ENCODE results near the gene BPIFB2.
"Not testable (repeated sequence)": the region's sequence is repeated elsewhere in the genome, so short reads cannot be mapped to it uniquely, and the experiment has no call there.

BPIFB2 gene

GRCh38 chr20:33045129-33045721 lies 37.7 kb downstream of the BPIFB2 start:
- DNase-seq, result not testable (repeated sequence)

DNA sequence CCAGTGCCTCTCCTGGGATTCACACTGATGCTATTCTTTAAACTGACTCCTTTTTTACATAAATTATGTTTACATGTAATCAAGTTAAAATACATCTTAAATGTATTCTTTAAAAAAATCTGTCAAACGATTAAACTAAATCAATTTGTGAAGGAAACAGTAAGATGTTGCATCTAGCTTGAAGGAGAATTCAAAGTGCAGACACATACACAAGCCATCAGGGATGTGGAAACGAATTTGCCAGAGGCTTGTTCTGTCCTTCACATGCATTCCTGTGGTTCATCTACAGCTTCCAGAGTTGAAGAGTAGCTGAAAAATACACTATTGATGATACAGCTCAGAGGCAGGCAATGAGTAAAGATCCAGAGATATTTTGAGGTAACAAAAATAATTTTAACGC lies 38.9 kb downstream of the BPIFB2 start:
- no peak for DNase-seq

- no peak for DNase-seq
Measured at GRCh38 chr20:33051333-33051732, 43.8 kb downstream of the BPIFB2 start.

GRCh38 chr20:33053291-33054106 lies 46.0 kb downstream of the BPIFB2 start, which contains the start of gene BPIFB3:
BPIFB3 (plus strand) TSS chr20:33053903; CDS start chr20:33055436, 1,533 bp downstream.
- DNase-seq, result no peak

GRCh38 chr20:33054381-33054780 lies 46.9 kb downstream of the BPIFB2 start:
- no peak for DNase-seq

- no peak for DNase-seq
Measured at GRCh38 chr20:33054791-33055190, 47.3 kb downstream of the BPIFB2 start.

- no peak for DNase-seq
Measured at GRCh38 chr20:33059136-33059535, 51.6 kb downstream of the BPIFB2 start.

GRCh38 chr20:33059741-33060390 lies 52.4 kb downstream of the BPIFB2 start:
- no peak for DNase-seq

DNA sequence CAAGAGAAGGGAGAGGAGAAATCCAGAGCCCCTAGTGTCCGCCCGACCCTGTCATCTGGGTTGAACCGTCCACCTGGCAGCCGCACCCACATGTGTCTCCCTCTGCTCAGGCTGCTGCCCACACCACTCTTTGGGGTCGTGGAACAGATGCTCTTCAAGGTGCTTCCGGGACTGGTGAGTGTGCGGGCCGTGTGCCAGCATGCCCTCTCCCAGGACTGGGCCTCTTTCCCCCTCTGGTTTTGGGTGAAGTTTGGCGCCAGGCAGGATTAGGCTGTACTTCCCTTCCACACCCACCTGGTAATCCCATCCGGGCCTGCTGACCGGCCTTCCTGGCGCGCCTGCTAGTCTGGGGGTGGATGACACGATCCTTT lies 54.1 kb downstream of the BPIFB2 start:
- DNase-seq, result no peak

DNA sequence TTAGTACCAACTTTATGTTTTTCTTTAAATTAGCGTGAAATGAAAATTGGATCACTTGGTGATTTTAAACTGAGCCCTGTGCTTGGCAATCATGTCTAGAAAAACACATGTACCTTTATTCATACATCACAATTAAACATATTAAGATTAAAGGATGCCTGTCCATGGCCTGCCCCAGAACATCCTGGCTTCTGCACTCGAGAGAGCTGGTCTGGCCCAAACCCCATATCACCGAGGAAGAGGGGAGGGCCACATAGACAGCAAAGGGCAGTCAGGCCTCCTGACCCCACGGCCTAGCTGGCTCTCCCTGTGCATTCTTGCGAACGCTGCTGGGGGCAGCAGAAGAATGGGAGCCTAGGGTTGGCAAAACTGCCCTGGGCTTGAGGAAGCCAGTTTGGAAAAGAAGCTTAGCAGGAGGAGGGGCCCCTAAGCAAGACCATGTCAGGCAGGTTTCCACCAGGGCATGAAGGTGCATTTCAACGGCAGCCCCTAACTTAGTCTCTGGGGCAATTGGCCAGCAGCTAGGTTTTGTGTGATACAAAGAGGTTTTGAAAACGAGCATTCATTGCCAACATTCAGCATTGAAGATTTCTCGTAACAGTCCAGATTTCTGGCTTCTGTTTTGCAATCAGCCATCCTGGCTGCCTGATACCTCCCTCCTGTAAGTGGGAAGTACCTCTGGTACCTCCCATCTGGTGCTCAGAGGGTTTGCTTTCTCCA lies 54.8 kb downstream of the BPIFB2 start:
- no peak for DNase-seq

- no peak for DNase-seq
Measured at GRCh38 chr20:33062825-33063149, 55.3 kb downstream of the BPIFB2 start.

DNA sequence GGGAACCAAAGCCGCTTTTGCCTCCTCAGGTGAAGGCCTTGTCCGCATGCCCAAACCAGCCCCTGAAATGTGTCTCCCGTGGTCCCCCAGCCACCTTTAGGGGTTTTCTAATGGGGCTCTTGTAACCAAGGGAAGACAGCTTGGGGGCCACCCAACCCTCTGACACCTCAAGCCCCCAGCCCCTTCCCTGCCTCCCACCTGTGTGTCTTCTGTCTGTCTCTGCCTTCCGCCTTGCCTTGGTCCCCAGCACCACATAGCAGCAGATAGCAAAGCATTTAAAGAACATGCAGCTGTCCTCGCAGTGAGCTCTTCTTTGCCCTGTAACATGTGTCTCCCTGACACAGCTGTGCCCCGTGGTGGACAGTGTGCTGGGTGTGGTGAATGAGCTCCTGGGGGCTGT lies 55.8 kb downstream of the BPIFB2 start:
- no peak for DNase-seq

DNA sequence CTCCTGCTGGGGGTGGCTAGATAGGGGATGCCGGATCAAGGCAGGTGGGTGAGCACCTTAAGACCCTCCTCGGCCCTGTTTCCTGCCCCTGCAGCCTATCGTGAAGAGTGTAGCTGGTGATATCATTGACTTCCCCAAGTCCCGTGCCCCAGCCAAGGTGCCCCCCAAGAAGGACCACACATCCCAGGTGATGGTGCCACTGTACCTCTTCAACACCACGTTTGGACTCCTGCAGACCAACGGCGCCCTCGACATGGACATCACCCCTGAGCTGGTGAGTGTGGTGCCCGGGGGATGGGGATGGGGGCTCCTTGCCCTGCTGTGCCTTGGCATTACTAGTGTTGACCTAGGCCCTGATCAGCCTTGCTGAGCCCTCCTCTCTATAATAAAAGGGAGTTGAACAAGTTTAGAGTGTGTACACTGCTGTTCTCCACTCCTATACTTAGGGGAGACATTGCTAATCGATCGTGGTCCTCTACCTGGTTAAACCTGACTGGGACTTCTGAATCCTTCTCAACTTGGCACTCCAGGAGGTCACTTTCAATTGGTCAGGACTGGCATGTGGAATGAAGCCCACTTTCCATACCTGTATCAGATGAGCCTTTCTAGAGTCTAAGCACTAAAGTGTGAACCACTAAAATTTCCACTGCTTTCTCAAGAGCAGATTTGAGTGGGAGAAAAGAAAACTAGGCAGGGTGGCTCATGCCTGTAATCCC lies 57.2 kb downstream of the BPIFB2 start:
- no peak for DNase-seq

DNA sequence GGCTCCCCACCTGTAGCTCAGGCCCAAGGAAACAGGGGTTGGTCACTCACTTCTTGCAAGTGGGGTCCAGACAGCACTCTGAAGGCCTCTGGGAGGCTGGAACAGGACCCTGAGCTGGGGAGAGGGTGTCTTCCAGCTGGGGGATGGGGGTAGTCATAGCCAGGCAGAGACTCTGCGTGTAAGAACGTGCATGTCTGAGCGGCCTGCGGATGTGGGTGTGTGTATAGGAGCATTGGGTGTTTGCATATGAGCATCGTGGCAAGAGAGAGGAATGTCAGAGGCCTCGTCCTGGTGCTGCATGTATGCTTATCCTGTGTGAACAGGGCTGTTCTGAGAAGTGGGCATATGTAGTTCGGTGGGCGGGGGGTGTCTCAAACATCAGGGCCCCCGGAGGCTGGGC lies 58.3 kb downstream of the BPIFB2 start:
- DNase-seq, result no peak

DNA sequence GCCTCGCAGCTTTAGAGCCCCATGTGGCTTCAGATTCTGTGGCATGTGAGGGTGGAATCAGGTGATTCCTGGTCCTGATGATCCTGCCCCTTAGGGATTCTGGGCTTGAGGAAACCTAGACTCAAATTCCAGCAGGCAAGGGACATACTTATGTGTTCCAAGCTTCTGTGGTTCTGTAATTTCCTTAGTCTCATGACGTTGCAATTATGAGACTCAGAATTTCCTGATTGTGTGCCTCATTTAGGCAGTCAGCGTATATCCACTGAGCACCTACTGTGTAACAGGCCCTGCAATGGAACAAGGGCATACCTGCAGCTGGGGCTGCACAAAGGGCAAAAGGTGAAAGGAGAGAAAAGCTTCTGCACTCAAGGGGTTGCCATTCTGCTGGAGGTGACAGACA lies 60.3 kb downstream of the BPIFB2 start:
- no peak for DNase-seq

DNA sequence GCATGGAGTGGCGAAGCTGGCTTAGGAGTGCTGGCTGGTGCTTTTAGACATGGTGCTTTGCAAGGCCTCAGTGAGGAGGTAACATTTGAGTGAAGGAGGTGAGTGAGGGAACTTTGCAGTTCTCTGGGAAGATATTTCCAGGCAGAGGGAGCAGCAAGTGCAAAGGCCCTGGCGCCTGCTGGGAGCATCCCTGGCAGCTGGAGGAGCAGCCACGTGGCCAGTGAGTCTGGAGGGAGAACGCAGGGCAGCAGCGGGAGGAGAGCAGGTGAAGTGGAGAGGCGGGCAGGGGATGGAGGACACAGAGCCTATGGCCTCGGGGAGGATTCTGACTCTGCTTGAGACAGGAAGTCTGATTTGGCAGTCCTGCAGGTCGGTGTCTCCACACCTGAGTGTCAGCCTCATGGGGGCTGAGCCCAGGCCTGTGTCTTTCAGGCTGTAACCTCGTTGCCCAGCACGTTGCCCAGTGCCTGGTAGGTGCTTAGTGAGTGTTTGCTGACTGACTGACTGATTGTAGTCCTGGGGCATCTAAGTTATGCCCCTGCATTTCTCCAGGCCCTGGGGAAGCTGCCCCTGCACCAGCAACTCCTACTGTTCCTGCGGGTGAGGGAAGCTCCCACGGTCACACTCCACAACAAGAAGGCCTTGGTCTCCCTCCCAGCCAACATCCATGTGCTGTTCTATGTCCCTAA lies 60.9 kb downstream of the BPIFB2 start:
- no peak for DNase-seq

- DNase-seq, result no peak
Measured at GRCh38 chr20:33069673-33070072, 62.2 kb downstream of the BPIFB2 start.

- DNase-seq, result no peak
Measured at GRCh38 chr20:33070111-33071053, 62.9 kb downstream of the BPIFB2 start.

DNA sequence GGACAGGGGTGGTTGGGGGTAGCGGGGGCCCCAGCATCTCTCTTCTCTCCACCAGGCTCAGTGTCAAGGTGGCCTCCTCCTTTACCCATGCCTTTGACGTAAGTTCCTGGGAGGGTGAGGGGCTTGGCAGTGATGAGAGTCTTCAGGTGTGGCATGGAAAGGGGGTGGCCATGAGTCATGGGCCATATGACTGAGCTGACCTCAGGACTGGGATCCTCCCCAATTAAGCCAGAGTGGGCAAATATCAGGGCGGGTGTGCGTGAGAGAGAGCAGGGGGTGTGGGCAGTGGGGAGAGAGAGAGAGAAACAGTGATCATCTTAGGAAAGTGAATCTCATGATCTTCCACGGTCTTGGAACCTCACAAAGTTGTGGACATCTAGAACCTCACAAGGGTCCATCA lies 63.7 kb downstream of the BPIFB2 start:
- no peak for DNase-seq

GRCh38 chr20:33072362-33072761 lies 64.9 kb downstream of the BPIFB2 start:
- no peak for DNase-seq

DNA sequence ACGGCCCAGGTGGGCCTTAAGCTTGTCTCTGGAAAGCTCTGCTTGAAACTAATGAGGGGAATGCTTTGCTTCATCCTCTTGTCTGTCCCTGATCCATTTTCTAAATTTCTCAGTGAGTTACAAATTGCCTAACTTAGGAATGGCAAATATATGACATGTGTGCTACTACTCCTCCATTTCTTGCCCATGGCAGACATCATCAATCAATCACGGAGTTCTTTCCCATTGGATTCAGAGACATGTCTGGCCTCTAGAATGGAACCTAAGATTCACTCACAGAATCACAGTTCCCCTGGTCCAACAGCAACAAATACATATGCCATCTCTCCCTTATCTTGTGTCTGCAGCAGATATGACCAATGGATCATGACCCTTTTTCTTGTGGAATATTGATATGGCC lies 65.3 kb downstream of the BPIFB2 start:
- no peak for DNase-seq

Measured in NCI-H1694 (cell line).